ENCODE data around the gene ELMOD3. TPM values are rescaled to one million over a fixed set of nuclear protein-coding genes. Genes with fewer than 3 reads are reported as not detected.
"Not testable (repeated sequence)": the region's sequence is repeated elsewhere in the genome, so short reads cannot be mapped to it uniquely, and the experiment has no call there.

ELMOD3 gene
- total RNA-seq, 2 donors from 2014 or later: 31.6 to 32.1 TPM

DNA sequence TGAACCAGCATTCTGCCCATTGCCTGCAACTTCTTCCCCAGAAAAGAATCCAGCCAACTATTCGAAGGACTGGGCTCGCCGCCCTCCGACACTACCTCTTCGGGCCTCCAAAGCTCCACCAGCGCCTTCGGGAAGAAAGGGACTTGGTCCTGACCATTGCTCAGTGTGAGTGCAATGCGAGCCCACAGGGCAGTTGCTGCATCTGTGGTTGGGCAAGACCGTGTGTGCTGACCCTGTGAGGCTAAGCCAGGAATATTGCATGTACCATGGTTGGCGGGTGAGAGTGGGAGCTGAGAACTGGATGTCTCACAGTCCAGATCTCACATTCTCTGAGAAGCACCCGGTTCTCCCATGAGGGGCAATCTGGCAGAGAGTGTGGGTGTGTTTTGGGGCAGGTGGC is 16.5 kb downstream of the ELMOD3 start:
- no peaks in the 10 kb centered on the region for H3K36me3 ChIP-seq
- H3K27me3 ChIP-seq (replicated peaks; ENCODE audit: insufficient read depth): no peaks in the 10 kb centered on the region
- no peak for DNase-seq (ENCODE audit: low spot score)
- H3K4me1 ChIP-seq (replicated peaks): no peaks in the 10 kb centered on the region
- no peak for TF ChIP-seq POLR2AphosphoS5 (IDR thresholded peaks at IDR 0.05)
- TF ChIP-seq, protein P1, sequence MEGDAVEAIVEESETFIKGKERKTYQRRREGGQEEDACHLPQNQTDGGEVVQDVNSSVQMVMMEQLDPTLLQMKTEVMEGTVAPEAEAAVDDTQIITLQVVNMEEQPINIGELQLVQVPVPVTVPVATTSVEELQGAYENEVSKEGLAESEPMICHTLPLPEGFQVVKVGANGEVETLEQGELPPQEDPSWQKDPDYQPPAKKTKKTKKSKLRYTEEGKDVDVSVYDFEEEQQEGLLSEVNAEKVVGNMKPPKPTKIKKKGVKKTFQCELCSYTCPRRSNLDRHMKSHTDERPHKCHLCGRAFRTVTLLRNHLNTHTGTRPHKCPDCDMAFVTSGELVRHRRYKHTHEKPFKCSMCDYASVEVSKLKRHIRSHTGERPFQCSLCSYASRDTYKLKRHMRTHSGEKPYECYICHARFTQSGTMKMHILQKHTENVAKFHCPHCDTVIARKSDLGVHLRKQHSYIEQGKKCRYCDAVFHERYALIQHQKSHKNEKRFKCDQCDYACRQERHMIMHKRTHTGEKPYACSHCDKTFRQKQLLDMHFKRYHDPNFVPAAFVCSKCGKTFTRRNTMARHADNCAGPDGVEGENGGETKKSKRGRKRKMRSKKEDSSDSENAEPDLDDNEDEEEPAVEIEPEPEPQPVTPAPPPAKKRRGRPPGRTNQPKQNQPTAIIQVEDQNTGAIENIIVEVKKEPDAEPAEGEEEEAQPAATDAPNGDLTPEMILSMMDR (IDR thresholded peaks at IDR 0.05): no peak
- no peak for TF ChIP-seq POLR2A (IDR thresholded peaks at IDR 0.05)
- no peak overlapping the region for H3K27ac ChIP-seq
- H3K4me3 ChIP-seq: no peak overlapping the region
- 96% methylated on average over 10 of the region's 11 CpGs for WGBS
- H3K9me3 ChIP-seq: no peaks in the 10 kb centered on the region
- intact Hi-C loops (cut with DNase I): no loop called here

DNA sequence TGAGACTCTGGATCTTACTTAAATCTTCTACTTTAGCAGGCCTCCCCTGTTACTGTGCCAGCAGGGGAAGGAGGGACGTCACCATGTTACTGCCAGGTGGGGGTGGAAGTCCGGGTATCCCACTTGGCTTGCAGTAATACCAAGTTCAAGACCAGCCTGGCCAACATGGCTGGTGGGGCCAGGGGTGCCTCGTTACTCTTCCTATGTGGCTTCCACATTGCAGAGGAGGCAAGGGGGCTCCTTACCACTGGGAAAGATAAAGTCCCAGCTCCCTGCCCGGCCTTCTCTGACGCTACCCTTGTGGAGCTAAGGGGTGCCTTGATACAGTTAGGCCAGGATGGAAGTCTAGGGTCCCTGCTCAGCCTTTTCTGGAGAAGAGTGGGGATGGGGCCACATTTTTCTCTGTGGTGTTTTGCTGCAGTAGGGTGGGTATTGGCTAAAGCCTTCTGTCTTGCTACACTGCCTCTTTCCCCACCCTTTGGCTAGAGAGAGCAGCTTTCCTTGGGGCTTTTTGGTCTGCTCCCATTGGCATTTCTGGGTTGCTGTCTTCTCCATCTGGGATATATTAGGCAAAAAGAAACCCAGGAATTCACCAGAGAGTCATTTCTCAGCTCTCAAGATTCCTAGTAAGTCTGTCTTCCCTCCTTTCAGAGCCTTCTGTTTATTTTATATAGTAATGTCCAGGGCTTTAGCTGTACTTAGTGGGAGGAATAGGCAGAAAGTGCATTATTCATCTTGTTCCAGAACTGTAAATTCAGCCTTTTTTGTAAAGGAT is 21.9 kb downstream of the ELMOD3 start:
- H3K9me3 ChIP-seq: no peaks in the 10 kb centered on the region
- no peak overlapping the region for H3K27ac ChIP-seq
- H3K4me1 ChIP-seq (replicated peaks): no peaks in the 10 kb centered on the region
- 90% methylated on average over 5 of the region's 5 CpGs for WGBS
- no peak for DNase-seq (ENCODE audit: low spot score)
- H3K36me3 ChIP-seq: no peaks in the 10 kb centered on the region
- TF ChIP-seq POLR2AphosphoS5 (IDR thresholded peaks at IDR 0.05): no peak
- TF ChIP-seq, protein P1 (IDR thresholded peaks at IDR 0.05): no peak
- TF ChIP-seq POLR2A (IDR thresholded peaks at IDR 0.05): no peak
- intact Hi-C loops (cut with DNase I): no loop called here
- no peaks in the 10 kb centered on the region for H3K27me3 ChIP-seq (replicated peaks; ENCODE audit: insufficient read depth)
- H3K4me3 ChIP-seq: no peak overlapping the region

DNA sequence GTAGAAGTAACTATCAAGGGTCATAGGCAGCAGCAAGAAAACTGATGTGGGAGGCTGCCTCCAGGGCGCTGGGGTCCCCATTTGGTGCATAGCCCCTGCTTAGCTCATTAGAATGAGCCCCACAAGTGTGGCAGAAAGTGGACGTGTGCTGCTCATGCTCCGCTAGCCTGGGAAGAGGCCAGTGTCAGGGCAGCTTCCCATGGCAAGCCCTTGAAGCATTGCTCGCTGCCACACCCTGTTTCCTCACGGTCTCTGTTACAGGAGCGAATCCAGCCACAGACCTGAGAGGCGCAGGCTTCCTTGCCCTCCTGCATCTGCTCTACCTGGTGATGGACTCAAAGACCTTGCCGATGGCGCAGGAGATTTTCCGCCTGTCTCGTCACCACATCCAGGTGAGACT is 22.5 kb downstream of the ELMOD3 start:
- intact Hi-C loops (cut with DNase I): no loop called here
- H3K4me1 ChIP-seq (replicated peaks): no peaks in the 10 kb centered on the region
- no peak for DNase-seq (ENCODE audit: low spot score)
- H3K4me3 ChIP-seq: no peak overlapping the region
- H3K36me3 ChIP-seq: no peaks in the 10 kb centered on the region
- WGBS: 94% methylated on average over 10 of the region's 11 CpGs
- no peak for TF ChIP-seq POLR2A (IDR thresholded peaks at IDR 0.05)
- no peak for TF ChIP-seq POLR2AphosphoS5 (IDR thresholded peaks at IDR 0.05)
- TF ChIP-seq, protein P1 (IDR thresholded peaks at IDR 0.05): no peak
- no peak overlapping the region for H3K27ac ChIP-seq
- no peaks in the 10 kb centered on the region for H3K9me3 ChIP-seq
- H3K27me3 ChIP-seq (replicated peaks; ENCODE audit: insufficient read depth): no peaks in the 10 kb centered on the region

DNA sequence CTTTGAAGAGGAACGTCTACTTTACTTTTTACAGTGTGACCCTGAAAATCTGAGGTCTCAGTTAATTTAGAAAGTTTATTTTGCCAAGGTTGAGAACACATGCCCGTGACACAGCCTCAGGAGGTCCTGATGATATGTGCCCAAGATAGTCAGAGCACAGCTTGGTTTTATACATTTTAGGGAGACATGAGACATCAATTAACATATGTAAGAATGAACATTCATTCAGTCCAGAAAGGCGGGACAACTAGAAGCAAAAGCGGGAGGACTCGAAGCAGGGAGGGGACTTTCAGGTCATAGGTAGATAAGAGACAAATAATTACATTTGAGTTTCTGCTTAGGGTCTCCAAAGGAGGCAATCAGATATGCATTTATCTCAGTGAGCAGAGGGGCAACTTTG is 23.7 kb downstream of the ELMOD3 start:
- no peaks in the 10 kb centered on the region for H3K4me1 ChIP-seq (replicated peaks)
- H3K27ac ChIP-seq: no peak overlapping the region
- no peak for DNase-seq (ENCODE audit: low spot score)
- H3K9me3 ChIP-seq: no peaks in the 10 kb centered on the region
- no peak overlapping the region for H3K4me3 ChIP-seq
- 66% methylated on average over 5 of the region's 5 CpGs for whole genome bisulfite sequencing
- no peaks in the 10 kb centered on the region for H3K27me3 ChIP-seq (replicated peaks; ENCODE audit: insufficient read depth)
- H3K36me3 ChIP-seq: no peaks in the 10 kb centered on the region
- TF ChIP-seq POLR2A (IDR thresholded peaks at IDR 0.05): no peak
- TF ChIP-seq, protein P1 (IDR thresholded peaks at IDR 0.05): no peak
- TF ChIP-seq POLR2AphosphoS5 (IDR thresholded peaks at IDR 0.05): no peak
- intact Hi-C loops (cut with DNase I): no loop called here

DNA sequence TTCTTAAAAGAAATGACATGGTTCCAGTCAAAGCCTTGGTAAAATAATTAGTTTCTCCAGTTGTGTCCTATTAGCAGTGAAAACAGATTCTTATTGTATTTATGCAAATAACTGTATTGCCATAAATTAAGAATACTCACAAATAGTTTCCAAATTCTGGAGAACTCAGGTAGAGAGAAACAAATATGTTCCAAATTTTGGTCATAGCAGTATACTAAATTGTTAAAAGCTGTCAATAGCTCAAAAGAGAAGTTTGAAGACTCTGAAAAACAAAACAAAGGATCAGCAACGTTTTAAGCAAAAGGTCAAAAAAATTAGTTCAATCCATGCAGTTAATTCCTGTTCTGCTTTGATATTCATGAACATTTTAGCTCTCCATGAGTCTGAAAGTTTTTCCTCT is 25.5 kb downstream of the ELMOD3 start:
- Histone ChIP-seq H3K4me1 (replicated peaks) (no peaks in the 10 kb centered on the region), H3K27me3 (replicated peaks; ENCODE audit: insufficient read depth) (no peaks in the 10 kb centered on the region), H3K27ac (no peak overlapping the region), H3K36me3 (no peaks in the 10 kb centered on the region), H3K4me3 (no peak overlapping the region), H3K9me3 (no peaks in the 10 kb centered on the region)
- 72% methylated on average over 1 of the region's 1 CpG for WGBS
- intact Hi-C loops (cut with DNase I): no loop called here
- DNase-seq (ENCODE audit: low spot score): no peak
- no peak for TF ChIP-seq POLR2A (IDR thresholded peaks at IDR 0.05)
- TF ChIP-seq, protein P1 (IDR thresholded peaks at IDR 0.05): no peak
- TF ChIP-seq POLR2AphosphoS5 (IDR thresholded peaks at IDR 0.05): no peak

DNA sequence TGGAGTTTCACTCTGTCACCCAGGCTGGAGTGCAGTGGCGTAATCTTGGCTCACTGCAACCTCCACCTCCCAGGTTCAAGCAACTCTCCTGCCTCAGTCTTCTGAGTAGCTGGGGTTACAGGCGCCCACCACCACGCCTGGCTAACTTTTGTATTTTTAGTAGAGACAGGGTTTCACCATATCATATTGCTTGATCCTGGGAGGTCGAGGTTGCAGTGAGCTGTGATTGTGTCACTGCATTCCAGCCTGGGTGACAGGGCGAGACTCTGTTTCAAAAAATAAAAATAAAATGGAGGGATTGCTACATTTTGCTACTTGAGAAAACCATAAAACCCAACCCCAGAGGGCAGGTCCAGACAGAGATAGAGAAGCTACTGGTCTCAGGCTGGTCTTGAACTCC is 28.6 kb downstream of the ELMOD3 start:
- H3K9me3 ChIP-seq; H3K36me3 ChIP-seq; H3K27me3 ChIP-seq (replicated peaks; ENCODE audit: insufficient read depth); H3K27ac ChIP-seq; H3K4me3 ChIP-seq; H3K4me1 ChIP-seq (replicated peaks); intact Hi-C loops (cut with DNase I); DNase-seq (ENCODE audit: low spot score): not testable (repeated sequence)
- 88% methylated on average over 5 of the region's 5 CpGs for WGBS
